ENCODE data around the gene CLIC4. TPM values are rescaled to one million over a fixed set of nuclear protein-coding genes. Genes with fewer than 3 reads are reported as not detected.
"Not testable (repeated sequence)": the region's sequence is repeated elsewhere in the genome, so short reads cannot be mapped to it uniquely, and the experiment has no call there.

CLIC4 gene
- total RNA-seq: 10 to 100 TPM; 16.9 to 23.0 TPM

- H3K27me3 Mint-ChIP-seq: peaks cover 21% of the 10 kb centered on the region
- peak within 1 kb of the TSS; percentile 82 for H3K4me3 Mint-ChIP-seq
- DNase-seq: peak; percentile 99
- ATAC-seq: peak; percentile 94
- H3K36me3 Mint-ChIP-seq: no peaks in the 10 kb centered on the region
- H3K27ac Mint-ChIP-seq: peak within 1 kb of the TSS; percentile 69
- CTCF ChIA-PET: interaction anchor here (0.8 to 1.7 kb wide), 12 partner anchors 13 to 330 kb away, joined by 3 to 12 read pairs (median 3); partner anchors contain the start of gene NIPAL3
- H3K9me3 Mint-ChIP-seq (ENCODE audit: low read depth): no peaks in the 10 kb centered on the region
- H3K4me1 Mint-ChIP-seq: peaks cover 44% of the 10 kb centered on the region
Measured at GRCh38 chr1:24744911-24745710, at the start of gene CLIC4. Gene CLIC4, plus strand, starts transcription at chr1:24745447. Its CDS starts 107 bp downstream, at chr1:24745554.

GRCh38 chr1:24696041-24696755, 49.0 kb upstream of the CLIC4 start:
- Mint-ChIP-seq H3K4me3 (no peak overlapping the region), H3K9me3 (ENCODE audit: low read depth) (no peaks in the 10 kb centered on the region), H3K27me3 (peaks cover 24% of the 10 kb centered on the region), H3K27ac (no peak overlapping the region), H3K36me3 (no peaks in the 10 kb centered on the region), H3K4me1 (peaks cover 21% of the 10 kb centered on the region)
- DNase-seq (no peak), ATAC-seq (no peak)
- CTCF ChIA-PET: interaction anchor here (1.3 to 2.9 kb wide), 3 partner anchors 8 to 135 kb away, joined by 4 to 15 read pairs (median 8); no protein-coding TSS in a partner anchor

- H3K27me3 Mint-ChIP-seq: peaks cover 22% of the 10 kb centered on the region
- no peaks in the 10 kb centered on the region for H3K9me3 Mint-ChIP-seq (ENCODE audit: low read depth)
- no peaks in the 10 kb centered on the region for H3K36me3 Mint-ChIP-seq
- H3K4me3 Mint-ChIP-seq: no peak overlapping the region
- DNase-seq (no peak), ATAC-seq (no peak)
- CTCF ChIA-PET: interaction anchor here (1.3 to 2.9 kb wide), 5 partner anchors 8 to 138 kb away, joined by 4 to 15 read pairs (median 4); partner anchors contain the start of gene CLIC4
- H3K27ac Mint-ChIP-seq: no peak overlapping the region
- peaks cover 21% of the 10 kb centered on the region for H3K4me1 Mint-ChIP-seq
Measured at GRCh38 chr1:24696756-24697330, 48.4 kb upstream of the CLIC4 start.

GRCh38 chr1:24697453-24698001, 47.7 kb upstream of the CLIC4 start:
- not testable (repeated sequence) for H3K4me3 Mint-ChIP-seq; DNase-seq; H3K36me3 Mint-ChIP-seq; H3K27ac Mint-ChIP-seq; H3K9me3 Mint-ChIP-seq (ENCODE audit: low read depth); ATAC-seq
- peaks cover 21% of the 10 kb centered on the region for H3K4me1 Mint-ChIP-seq
- H3K27me3 Mint-ChIP-seq: peaks cover 22% of the 10 kb centered on the region
- CTCF ChIA-PET: interaction anchor here (0.9 to 2.9 kb wide), 5 partner anchors 9 to 137 kb away, joined by 3 to 15 read pairs (median 4); partner anchors contain the start of gene CLIC4

GRCh38 chr1:24698326-24698725, 46.9 kb upstream of the CLIC4 start:
- peaks cover 21% of the 10 kb centered on the region for H3K4me1 Mint-ChIP-seq
- H3K4me3 Mint-ChIP-seq, H3K27ac Mint-ChIP-seq: not testable (repeated sequence)

GRCh38 chr1:24699628-24700027, 45.6 kb upstream of the CLIC4 start:
- no peak overlapping the region for H3K4me3 Mint-ChIP-seq
- CTCF ChIA-PET: interaction anchor here (0.8 to 1.7 kb wide), 2 partner anchors 16 to 137 kb away, joined by 3 to 4 read pairs; no protein-coding TSS in a partner anchor

More at GRCh38 chr1:24698326-24698725, 46.9 kb upstream of the CLIC4 start:
- not testable (repeated sequence) for H3K36me3 Mint-ChIP-seq; H3K9me3 Mint-ChIP-seq (ENCODE audit: low read depth); ATAC-seq; DNase-seq
- H3K27me3 Mint-ChIP-seq: peaks cover 21% of the 10 kb centered on the region
- CTCF ChIA-PET: interaction anchor here (1.3 to 2.9 kb wide), 4 partner anchors 10 to 138 kb away, joined by 4 to 15 read pairs (median 4); partner anchors contain the start of gene CLIC4

GRCh38 chr1:24702511-24703293, 42.5 kb upstream of the CLIC4 start:
- Mint-ChIP-seq H3K4me3 (no peak overlapping the region), H3K36me3 (no peaks in the 10 kb centered on the region), H3K4me1 (peaks cover 6% of the 10 kb centered on the region), H3K9me3 (ENCODE audit: low read depth) (no peaks in the 10 kb centered on the region), H3K27ac (no peak overlapping the region), H3K27me3 (peaks cover 5% of the 10 kb centered on the region)
- CTCF ChIA-PET: interaction anchor here (1.3 kb wide), 1 partner anchor 14 kb away, joined by 3 read pairs; no protein-coding TSS in a partner anchor
- DNase-seq: no peak
- no peak for ATAC-seq

More at GRCh38 chr1:24699628-24700027, 45.6 kb upstream of the CLIC4 start:
- Mint-ChIP-seq H3K27me3 (peaks cover 16% of the 10 kb centered on the region), H3K27ac (no peak overlapping the region), H3K36me3 (no peaks in the 10 kb centered on the region), H3K4me1 (peaks cover 13% of the 10 kb centered on the region), H3K9me3 (ENCODE audit: low read depth) (no peaks in the 10 kb centered on the region)
- ATAC-seq (no peak), DNase-seq (no peak)

GRCh38 chr1:24704411-24705259, 40.6 kb upstream of the CLIC4 start:
- H3K27ac Mint-ChIP-seq: no peak overlapping the region
- CTCF ChIA-PET: interaction anchor here (1.6 to 1.7 kb wide), 2 partner anchors 16 to 127 kb away, joined by 5 read pairs; no protein-coding TSS in a partner anchor
- peaks cover 2% of the 10 kb centered on the region for H3K27me3 Mint-ChIP-seq

GRCh38 chr1:24705260-24706073, 39.8 kb upstream of the CLIC4 start:
- Mint-ChIP-seq H3K4me3 (no peak overlapping the region), H3K27ac (no peak overlapping the region), H3K27me3 (peaks cover 2% of the 10 kb centered on the region), H3K4me1 (peaks cover 22% of the 10 kb centered on the region), H3K9me3 (ENCODE audit: low read depth) (no peaks in the 10 kb centered on the region), H3K36me3 (no peaks in the 10 kb centered on the region)
- CTCF ChIA-PET: interaction anchor here (1.6 to 1.7 kb wide), 2 partner anchors 17 to 126 kb away, joined by 5 read pairs; no protein-coding TSS in a partner anchor
- ATAC-seq (no peak), DNase-seq (no peak)

More at GRCh38 chr1:24704411-24705259, 40.6 kb upstream of the CLIC4 start:
- H3K36me3 Mint-ChIP-seq: no peaks in the 10 kb centered on the region
- no peak for DNase-seq
- H3K9me3 Mint-ChIP-seq (ENCODE audit: low read depth): no peaks in the 10 kb centered on the region
- no peak overlapping the region for H3K4me3 Mint-ChIP-seq
- peaks cover 14% of the 10 kb centered on the region for H3K4me1 Mint-ChIP-seq
- ATAC-seq: no peak

GRCh38 chr1:24706074-24706389, 39.2 kb upstream of the CLIC4 start:
- CTCF ChIA-PET: interaction anchor here (1.6 to 1.7 kb wide), 2 partner anchors 17 to 125 kb away, joined by 5 read pairs; no protein-coding TSS in a partner anchor
- H3K27me3 Mint-ChIP-seq: not testable (repeated sequence)

GRCh38 chr1:24707687-24708086, 37.6 kb upstream of the CLIC4 start:
- DNase-seq (no peak), ATAC-seq (no peak)
- Mint-ChIP-seq H3K9me3 (ENCODE audit: low read depth) (no peaks in the 10 kb centered on the region), H3K27me3 (peaks cover 2% of the 10 kb centered on the region), H3K27ac (no peak overlapping the region), H3K4me3 (no peak overlapping the region), H3K36me3 (no peaks in the 10 kb centered on the region), H3K4me1 (peaks cover 24% of the 10 kb centered on the region)
- CTCF ChIA-PET: interaction anchor here (0.8 to 1.0 kb wide), 2 partner anchors 19 to 127 kb away, joined by 3 to 4 read pairs; no protein-coding TSS in a partner anchor

More at GRCh38 chr1:24706074-24706389, 39.2 kb upstream of the CLIC4 start:
- not testable (repeated sequence) for H3K36me3 Mint-ChIP-seq; DNase-seq; ATAC-seq; H3K27ac Mint-ChIP-seq; H3K4me3 Mint-ChIP-seq; H3K9me3 Mint-ChIP-seq (ENCODE audit: low read depth)
- H3K4me1 Mint-ChIP-seq: peaks cover 22% of the 10 kb centered on the region

All from activated CD8-positive, alpha-beta memory T cell treated with anti-CD3 and anti-CD28 coated beads, Interleukin-2, amount 10 ng/mL, durations not matched to agents 7 days and 5 days (primary cell).